Measurements from ENCODE around the gene GATA6. TPM values are rescaled to one million over a fixed set of nuclear protein-coding genes. Genes with fewer than 3 reads are reported as not detected.

The GATA6 gene
- total RNA-seq, 1 experiment from 2014 or later, result 3.3 TPM

- no peaks in the 10 kb centered on the region for H3K79me2 ChIP-seq (ENCODE audit: insufficient read depth, low read length)
- no peaks in the 10 kb centered on the region for H3K9me2 ChIP-seq (ENCODE audit: insufficient read depth)
- ChIA-PET POLR2A (no interaction called here), CTCF (no interaction called here), RAD21 (ENCODE audit: low non-redundant PET in 1 of 2, low total read pairs in 2 of 2, uncharacterized antibody in 2 of 2, unreplicated experiment in 2 of 2) (no interaction called here)
- no peak overlapping the region for H3K4me2 ChIP-seq (ENCODE audit: low read length)
- H3K4me1 ChIP-seq (ENCODE audit: control insufficient read depth in 1 of 2, insufficient read depth in 2 of 2, low read length in 2 of 2), result no peaks in the 10 kb centered on the region
- H4K20me1 ChIP-seq (ENCODE audit: insufficient read depth), result no peaks in the 10 kb centered on the region
- no TSS peak for BruUV-seq (replicated peaks)
- TF ChIP-seq SRF (IDR thresholded peaks at IDR 0.05; ENCODE audit: low read depth) (no peak), POLR2A (IDR thresholded peaks at IDR 0.05; ENCODE audit: borderline replicate concordance, extremely low read depth, insufficient read depth, insufficient read length) (no peak), CTCF (IDR thresholded peaks at IDR 0.05 in 2 of 3, conservative IDR thresholded peaks at IDR 0.05 in 1 of 3; ENCODE audit: borderline replicate concordance in 1 of 3, insufficient read depth in 1 of 3, low read depth in 2 of 3, low read length in 2 of 3) (no peak), EZH2phosphoT487 (IDR thresholded peaks at IDR 0.05; ENCODE audit: borderline replicate concordance) (no peak), MAX (IDR thresholded peaks at IDR 0.05) (no peak), FOSL1 (IDR thresholded peaks at IDR 0.05; ENCODE audit: low read depth) (no peak)
- H3K9me3 ChIP-seq (ENCODE audit: control insufficient read depth in 1 of 2, insufficient read depth in 1 of 2, low read depth in 1 of 2, low read length in 2 of 2), result no peaks in the 10 kb centered on the region
- intact Hi-C loops (cut with micrococcal nuclease), result loop anchor here (2.0 kb wide), 1 partner anchor 17 kb away; no protein-coding TSS in a partner anchor
- no peaks in the 10 kb centered on the region for H3K27me3 ChIP-seq (ENCODE audit: insufficient read depth, low read length)
- H3K9ac ChIP-seq (ENCODE audit: low read length), result no peak overlapping the region
- no peak overlapping the region for H2AFZ ChIP-seq (ENCODE audit: low read depth, low read length, poor library complexity, severe bottlenecking)
- H3K27ac ChIP-seq (ENCODE audit: low read depth, low read length), result no peak overlapping the region
- H3K36me3 ChIP-seq (ENCODE audit: control insufficient read depth in 1 of 2, insufficient read depth in 2 of 2, low read length in 2 of 2), result peaks cover 0 to 12% of the 10 kb centered on the region in 2 experiments; a peak in 2 of 4 replicates
- ATAC-seq, result no peak
- no peak for DNase-seq (ENCODE audit: low read depth, low spot score)
- no peak overlapping the region for H3K4me3 ChIP-seq (replicated peaks in 1 of 2; ENCODE audit: low read depth in 1 of 2, low read length in 2 of 2)
Observed at GRCh38 chr18:22198163-22198562, 28.8 kb downstream of the GATA6 start.

- H3K79me2 ChIP-seq (ENCODE audit: insufficient read depth, low read length), result no peaks in the 10 kb centered on the region
- no peak overlapping the region for H3K27ac ChIP-seq (ENCODE audit: low read depth, low read length)
- RAD21 ChIA-PET (ENCODE audit: low non-redundant PET in 1 of 2, low total read pairs in 2 of 2, uncharacterized antibody in 2 of 2, unreplicated experiment in 2 of 2), result no interaction called here
- no peak for DNase-seq (ENCODE audit: low read depth, low spot score)
- intact Hi-C loops (cut with micrococcal nuclease), result loop anchor here (2.0 kb wide), 1 partner anchor 18 kb away; no protein-coding TSS in a partner anchor
- H4K20me1 ChIP-seq (ENCODE audit: insufficient read depth), result no peaks in the 10 kb centered on the region
- no peaks in the 10 kb centered on the region for H3K4me1 ChIP-seq (ENCODE audit: control insufficient read depth in 1 of 2, insufficient read depth in 2 of 2, low read length in 2 of 2)
- no peak overlapping the region for H2AFZ ChIP-seq (ENCODE audit: low read depth, low read length, poor library complexity, severe bottlenecking)
- CTCF ChIA-PET, result no interaction called here
- H3K4me3 ChIP-seq (replicated peaks in 1 of 2; ENCODE audit: low read depth in 1 of 2, low read length in 2 of 2), result no peak overlapping the region
- no TSS peak for BruUV-seq (replicated peaks)
- ATAC-seq, result no peak
- H3K27me3 ChIP-seq (ENCODE audit: insufficient read depth, low read length), result no peaks in the 10 kb centered on the region
- no peak overlapping the region for H3K9ac ChIP-seq (ENCODE audit: low read length)
- no peaks in the 10 kb centered on the region for H3K9me3 ChIP-seq (ENCODE audit: control insufficient read depth in 1 of 2, insufficient read depth in 1 of 2, low read depth in 1 of 2, low read length in 2 of 2)
- POLR2A ChIA-PET, result no interaction called here
- no peak for TF ChIP-seq CTCF (IDR thresholded peaks at IDR 0.05 in 2 of 3, conservative IDR thresholded peaks at IDR 0.05 in 1 of 3; ENCODE audit: borderline replicate concordance in 1 of 3, insufficient read depth in 1 of 3, low read depth in 2 of 3, low read length in 2 of 3)
- TF ChIP-seq ATF3 (IDR thresholded peaks at IDR 0.05), result no peak
- TF ChIP-seq JUND (IDR thresholded peaks at IDR 0.05), result no peak
- no peak for TF ChIP-seq POLR2A (IDR thresholded peaks at IDR 0.05; ENCODE audit: borderline replicate concordance, extremely low read depth, insufficient read depth, insufficient read length)
- no peak for TF ChIP-seq CBX3 (IDR thresholded peaks at IDR 0.05; ENCODE audit: low read depth)
- no peaks in the 10 kb centered on the region for H3K9me2 ChIP-seq (ENCODE audit: insufficient read depth)
- peaks cover 0 to 12% of the 10 kb centered on the region in 2 experiments; a peak in 2 of 4 replicates for H3K36me3 ChIP-seq (ENCODE audit: control insufficient read depth in 1 of 2, insufficient read depth in 2 of 2, low read length in 2 of 2)
- no peak overlapping the region for H3K4me2 ChIP-seq (ENCODE audit: low read length)
Observed at GRCh38 chr18:22199005-22199404, 29.6 kb downstream of the GATA6 start.

Data from HCT116 (cell line).